Caco-2 (cell line): ENCODE data around the gene COL4A3. TPM values are rescaled to one million over a fixed set of nuclear protein-coding genes. Genes with fewer than 3 reads are reported as not detected.

Experiments
- BruUV-seq: library from RNA; stranded (reverse); fragments of 400-500 nt; replicated peaks from 2 replicates; lab custom pipeline; 2021; lab: Mats Ljungman, UMichigan
- CTCF ChIA-PET: fragments of 300-600 bp; sonication (Branson Sonifier 250); formaldehyde crosslinking; loops from one replicate; lab custom pipeline; 2022; ENCODE audit warnings: antibody characterized with exemption; lab: Charles Lee
- POLR2A ChIA-PET: fragments of 300-600 bp; sonication (Branson Sonifier 250); formaldehyde crosslinking; loops from one replicate; lab custom pipeline; 2022; ENCODE audit warnings: antibody characterized with exemption; lab: Charles Lee
- DNase-seq, 2 experiments: peaks; one replicate each; pipeline versions ENCODE4 v3.0.0 to v3.0.0-alpha.2; 2020 to 2022
- H3K27me3 ChIP-seq: replicated peaks from 2 replicates; pipeline ENCODE4 v1.6.0; 2011; ENCODE audit warnings: low read length; ENCODE audit not compliant: control insufficient read depth, insufficient read depth
- H3K36me3 ChIP-seq: 2 replicates; pipeline ENCODE4 v1.5.1; 2011; ENCODE audit warnings: low read length; ENCODE audit not compliant: control insufficient read depth, insufficient read depth
- H3K4me1 ChIP-seq: fragments of 250-450 bp; sonication (Bioruptor Pico); 2 replicates; pipeline ENCODE4 v1.5.1; 2020; ENCODE audit warnings: mild to moderate bottlenecking
- H3K4me3 ChIP-seq: 2 replicates; pipeline ENCODE4 v1.5.1; 2011; ENCODE audit warnings: low read depth, mild to moderate bottlenecking, control low read depth, low read length
- H3K9me3 ChIP-seq: fragments of 250-450 bp; sonication (Bioruptor Pico); 2 replicates; pipeline ENCODE4 v1.5.1; 2020; ENCODE audit warnings: mild to moderate bottlenecking, moderate library complexity
- H3K27ac Mint-ChIP-seq: one replicate; pipeline ENCODE4 v1.8.0; 2022; ENCODE audit warnings: mixed read lengths; ENCODE audit not compliant: unreplicated experiment
- H3K27me3 Mint-ChIP-seq: one replicate; pipeline ENCODE4 v1.8.0; 2022; ENCODE audit warnings: mixed read lengths; ENCODE audit not compliant: insufficient read depth, unreplicated experiment
- H3K36me3 Mint-ChIP-seq: one replicate; pipeline ENCODE4 v1.8.0; 2022; ENCODE audit warnings: mild to moderate bottlenecking, mixed read lengths; ENCODE audit not compliant: insufficient read depth, unreplicated experiment
- H3K4me1 Mint-ChIP-seq: one replicate; pipeline ENCODE4 v1.8.0; 2022; ENCODE audit warnings: low read depth, mixed read lengths; ENCODE audit not compliant: unreplicated experiment
- H3K4me3 Mint-ChIP-seq: one replicate; pipeline ENCODE4 v1.8.0; 2022; ENCODE audit warnings: mild to moderate bottlenecking, moderate library complexity, mixed read lengths; ENCODE audit not compliant: unreplicated experiment
- H3K9me3 Mint-ChIP-seq: one replicate; pipeline ENCODE4 v1.8.0; 2022; ENCODE audit warnings: mixed read lengths; ENCODE audit not compliant: unreplicated experiment
- CTCF ChIP-seq, 2 experiments: fragments of 200-600 bp in 1 of 2; IDR thresholded peaks; 1 replicate in 1 of 2; 2 replicates in 1 of 2; pipeline versions ENCODE4 v1.5.1 to v1.8.0; 2011 to 2022; ENCODE audit warnings: antibody characterized with exemption in 1 of 2, control low read depth in 1 of 2, inconsistent platforms in 1 of 2, low read depth in 1 of 2, low read length in 1 of 2, mild to moderate bottlenecking in 1 of 2, moderate library complexity in 1 of 2; ENCODE audit not compliant: insufficient read depth in 1 of 2, severe bottlenecking in 1 of 2, unreplicated experiment in 1 of 2
- intact Hi-C: fragments of 100-400 bp; cut with micrococcal nuclease; formaldehyde crosslinking; loops from one replicate; pipeline ENCODE4 v1.10.0; 2022; ENCODE audit not compliant: unreplicated experiment
- total RNA-seq: library from RNA; stranded (reverse); gene quantifications from 2 replicates; pipeline ENCODE4 v1.2.3, GENCODE V29; 2022

Gene COL4A3
- total RNA-seq, 1 experiment from 2014 or later, result 4.2 TPM

GRCh38 chr2:227117852-227118251, 46.6 kb upstream of the COL4A3 start:
- CTCF ChIA-PET, result no interaction called here
- intact Hi-C loops, result no loop called here

GRCh38 chr2:227118353-227118752, 46.1 kb upstream of the COL4A3 start:
- no peaks in the 10 kb centered on the region for H3K4me1 Mint-ChIP-seq
- DNase-seq, result no peak
- TF ChIP-seq CTCF (IDR thresholded peaks at IDR 0.05; ENCODE audit: insufficient read depth in 1 of 2, low read depth in 1 of 2, low read length in 1 of 2, severe bottlenecking in 1 of 2, unreplicated experiment in 1 of 2), result no peak
- no peak overlapping the region for H3K27ac Mint-ChIP-seq
- Histone ChIP-seq H3K27me3 (no peaks in the 10 kb centered on the region), H3K4me1 (no peaks in the 10 kb centered on the region), H3K9me3 (no peaks in the 10 kb centered on the region), H3K4me3 (no peak overlapping the region), H3K36me3 (no peaks in the 10 kb centered on the region)
- CTCF ChIA-PET, result no interaction called here
- intact Hi-C loops, result no loop called here
- no peak overlapping the region for H3K4me3 Mint-ChIP-seq
- no peaks in the 10 kb centered on the region for H3K36me3 Mint-ChIP-seq
- POLR2A ChIA-PET, result no interaction called here
- no TSS peak for BruUV-seq
- H3K27me3 Mint-ChIP-seq, result no peaks in the 10 kb centered on the region
- H3K9me3 Mint-ChIP-seq, result no peaks in the 10 kb centered on the region

More at GRCh38 chr2:227117852-227118251, 46.6 kb upstream of the COL4A3 start:
- Mint-ChIP-seq H3K4me1 (no peaks in the 10 kb centered on the region), H3K27ac (no peak overlapping the region), H3K9me3 (no peaks in the 10 kb centered on the region), H3K27me3 (no peaks in the 10 kb centered on the region), H3K36me3 (no peaks in the 10 kb centered on the region), H3K4me3 (no peak overlapping the region)
- TF ChIP-seq CTCF (IDR thresholded peaks at IDR 0.05; ENCODE audit: insufficient read depth in 1 of 2, low read depth in 1 of 2, low read length in 1 of 2, severe bottlenecking in 1 of 2, unreplicated experiment in 1 of 2), result no peak
- no peak for DNase-seq
- Histone ChIP-seq H3K9me3 (no peaks in the 10 kb centered on the region), H3K36me3 (no peaks in the 10 kb centered on the region), H3K27me3 (no peaks in the 10 kb centered on the region), H3K4me1 (no peaks in the 10 kb centered on the region), H3K4me3 (no peak overlapping the region)
- no TSS peak for BruUV-seq
- POLR2A ChIA-PET, result no interaction called here

GRCh38 chr2:227123697-227124096, 40.7 kb upstream of the COL4A3 start:
- no peak for TF ChIP-seq CTCF (IDR thresholded peaks at IDR 0.05; ENCODE audit: insufficient read depth in 1 of 2, low read depth in 1 of 2, low read length in 1 of 2, severe bottlenecking in 1 of 2, unreplicated experiment in 1 of 2)
- intact Hi-C loops, result no loop called here
- ChIA-PET CTCF (no interaction called here), POLR2A (no interaction called here)
- no TSS peak for BruUV-seq
- Histone ChIP-seq H3K36me3 (no peaks in the 10 kb centered on the region), H3K4me1 (peaks cover 15% of the 10 kb centered on the region), H3K4me3 (no peak overlapping the region), H3K9me3 (no peaks in the 10 kb centered on the region), H3K27me3 (no peaks in the 10 kb centered on the region)
- DNase-seq, result no peak
- Mint-ChIP-seq H3K27me3 (no peaks in the 10 kb centered on the region), H3K4me3 (no peak overlapping the region), H3K4me1 (peaks cover 24% of the 10 kb centered on the region), H3K36me3 (no peaks in the 10 kb centered on the region), H3K9me3 (no peaks in the 10 kb centered on the region), H3K27ac (no peak overlapping the region)
